Endothelial cell (in vitro differentiated cells): ENCODE data around the gene PIGK. TPM values are rescaled to one million over a fixed set of nuclear protein-coding genes. Genes with fewer than 3 reads are reported as not detected.

ENCODE experiments used
- DNase-seq: peaks from one replicate; pipeline ENCODE4 v3.0.0; 2021; ENCODE audit warnings: low spot score
- H3K27ac Mint-ChIP-seq: one replicate; pipeline ENCODE4 v1.8.0; 2021; ENCODE audit warnings: mixed read lengths, inconsistent platforms; ENCODE audit not compliant: unreplicated experiment
- H3K27me3 Mint-ChIP-seq: one replicate; pipeline ENCODE4 v1.8.0; 2021; ENCODE audit warnings: mild to moderate bottlenecking, moderate library complexity, mixed read lengths, inconsistent platforms; ENCODE audit not compliant: unreplicated experiment
- H3K36me3 Mint-ChIP-seq: one replicate; pipeline ENCODE4 v1.8.0; 2021; ENCODE audit warnings: mild to moderate bottlenecking, low read depth, mixed read lengths, inconsistent platforms; ENCODE audit not compliant: unreplicated experiment
- H3K4me1 Mint-ChIP-seq: one replicate; pipeline ENCODE4 v1.8.0; 2021; ENCODE audit warnings: mild to moderate bottlenecking, mixed read lengths, inconsistent platforms; ENCODE audit not compliant: unreplicated experiment
- H3K4me3 Mint-ChIP-seq: one replicate; pipeline ENCODE4 v1.8.0; 2021; ENCODE audit warnings: mild to moderate bottlenecking, mixed read lengths, inconsistent platforms; ENCODE audit not compliant: unreplicated experiment
- H3K9me3 Mint-ChIP-seq: one replicate; pipeline ENCODE4 v1.8.0; 2021; ENCODE audit warnings: mixed read lengths, inconsistent platforms; ENCODE audit not compliant: unreplicated experiment
- total RNA-seq: library from RNA; stranded (reverse); fragmentation: NEBNext Ultra II Directional; extraction: Animal tissue kit (Norgen Biotek cat#: 25700); gene quantifications from one replicate; pipeline ENCODE4 v1.2.1, GENCODE V29; 2021; ENCODE audit not compliant: unreplicated experiment
- TF ChIP-seq, protein P1 (sequence below): fragments of 200-600 bp; sonication (generic); IDR thresholded peaks from one replicate; pipeline ENCODE4 v1.5.0; 2021; ENCODE audit warnings: antibody characterized with exemption; ENCODE audit not compliant: unreplicated experiment

Gene PIGK
- total RNA-seq, 1 donor from 2014 or later, result 19.5 TPM

DNA sequence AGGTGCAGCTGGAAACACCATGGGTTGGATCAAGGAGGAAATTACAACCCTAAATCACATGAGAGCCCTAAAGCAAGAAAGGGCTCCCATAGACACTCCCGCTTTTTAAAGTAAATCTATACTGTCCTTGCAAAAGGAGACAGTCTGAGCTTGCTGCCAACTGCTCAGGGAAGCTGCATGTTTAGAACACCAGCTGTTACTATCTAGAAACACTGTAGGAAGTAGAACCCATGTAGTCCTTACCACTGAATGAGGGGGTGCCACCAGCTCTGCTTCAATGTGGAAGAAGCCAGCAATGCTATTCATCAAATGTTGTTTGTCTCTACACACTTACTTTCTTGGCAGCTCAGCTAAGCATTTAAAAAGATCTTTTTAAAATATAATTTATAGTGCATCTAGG is 79.8 kb downstream of the PIGK start:
- Mint-ChIP-seq H3K4me3 (no peak overlapping the region), H3K9me3 (no peaks in the 10 kb centered on the region), H3K36me3 (no peaks in the 10 kb centered on the region), H3K27ac (no peak overlapping the region), H3K4me1 (no peaks in the 10 kb centered on the region), H3K27me3 (peaks cover 1% of the 10 kb centered on the region)
- DNase-seq, result no peak
- TF ChIP-seq, protein P1, sequence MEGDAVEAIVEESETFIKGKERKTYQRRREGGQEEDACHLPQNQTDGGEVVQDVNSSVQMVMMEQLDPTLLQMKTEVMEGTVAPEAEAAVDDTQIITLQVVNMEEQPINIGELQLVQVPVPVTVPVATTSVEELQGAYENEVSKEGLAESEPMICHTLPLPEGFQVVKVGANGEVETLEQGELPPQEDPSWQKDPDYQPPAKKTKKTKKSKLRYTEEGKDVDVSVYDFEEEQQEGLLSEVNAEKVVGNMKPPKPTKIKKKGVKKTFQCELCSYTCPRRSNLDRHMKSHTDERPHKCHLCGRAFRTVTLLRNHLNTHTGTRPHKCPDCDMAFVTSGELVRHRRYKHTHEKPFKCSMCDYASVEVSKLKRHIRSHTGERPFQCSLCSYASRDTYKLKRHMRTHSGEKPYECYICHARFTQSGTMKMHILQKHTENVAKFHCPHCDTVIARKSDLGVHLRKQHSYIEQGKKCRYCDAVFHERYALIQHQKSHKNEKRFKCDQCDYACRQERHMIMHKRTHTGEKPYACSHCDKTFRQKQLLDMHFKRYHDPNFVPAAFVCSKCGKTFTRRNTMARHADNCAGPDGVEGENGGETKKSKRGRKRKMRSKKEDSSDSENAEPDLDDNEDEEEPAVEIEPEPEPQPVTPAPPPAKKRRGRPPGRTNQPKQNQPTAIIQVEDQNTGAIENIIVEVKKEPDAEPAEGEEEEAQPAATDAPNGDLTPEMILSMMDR, result no peak

DNA sequence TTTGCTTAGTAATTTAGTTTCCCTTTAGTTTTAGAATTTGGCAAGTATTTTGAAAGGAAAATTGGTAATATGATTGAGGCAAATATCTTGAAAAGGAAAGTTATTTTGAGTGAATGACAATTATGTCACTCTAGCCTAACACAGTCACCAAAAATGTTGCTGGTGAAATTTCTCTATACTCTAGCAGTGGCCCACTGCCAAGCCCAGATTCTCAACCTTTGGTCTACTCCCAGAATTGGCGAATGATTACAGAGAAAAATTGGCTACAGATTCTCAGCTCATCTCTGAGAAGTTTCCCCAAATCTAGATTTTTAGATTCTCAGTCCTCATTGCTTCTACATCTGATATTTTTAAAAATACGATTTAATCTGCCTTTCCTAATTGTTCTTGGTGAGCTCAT is 84.9 kb downstream of the PIGK start:
- TF ChIP-seq, protein P1, result no peak
- DNase-seq, result no peak
- H3K4me1 Mint-ChIP-seq, result no peaks in the 10 kb centered on the region
- no peak overlapping the region for H3K27ac Mint-ChIP-seq
- H3K9me3 Mint-ChIP-seq, result no peaks in the 10 kb centered on the region
- H3K27me3 Mint-ChIP-seq, result no peaks in the 10 kb centered on the region
- H3K4me3 Mint-ChIP-seq, result no peak overlapping the region
- H3K36me3 Mint-ChIP-seq, result no peaks in the 10 kb centered on the region

DNA sequence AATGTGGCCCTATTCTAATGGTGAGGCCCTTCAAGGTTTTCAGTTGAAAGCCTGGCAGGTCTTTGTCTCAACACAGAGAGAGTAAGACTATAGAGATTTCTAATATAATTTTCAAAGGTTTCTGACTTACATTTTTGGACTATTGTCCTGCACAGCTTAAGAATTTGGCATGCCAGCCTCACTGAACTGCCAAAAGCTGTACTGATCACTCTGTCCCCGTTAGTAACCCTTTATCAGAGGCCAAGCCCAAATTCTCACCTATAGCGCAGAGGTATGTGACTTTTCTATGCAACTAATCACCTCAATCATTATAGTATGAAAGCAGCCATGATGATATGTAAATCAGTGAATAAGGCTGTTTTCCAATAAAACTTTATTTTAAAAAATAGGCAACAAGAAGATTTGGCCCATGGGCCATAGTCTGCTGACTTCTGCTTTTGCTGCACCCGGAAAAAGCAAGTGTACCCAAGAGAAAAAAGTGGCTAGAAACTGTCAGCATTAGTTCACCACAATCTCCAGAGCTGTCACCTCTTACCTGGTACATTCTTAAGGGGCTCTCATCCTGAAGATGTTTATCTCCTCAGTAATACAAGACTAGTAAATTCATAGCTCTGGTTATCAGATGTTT is 85.4 kb downstream of the PIGK start:
- Mint-ChIP-seq H3K27ac (no peak overlapping the region), H3K27me3 (no peaks in the 10 kb centered on the region), H3K4me3 (no peak overlapping the region), H3K36me3 (no peaks in the 10 kb centered on the region), H3K9me3 (no peaks in the 10 kb centered on the region), H3K4me1 (no peaks in the 10 kb centered on the region)
- DNase-seq, result no peak
- TF ChIP-seq, protein P1, result no peak

DNA sequence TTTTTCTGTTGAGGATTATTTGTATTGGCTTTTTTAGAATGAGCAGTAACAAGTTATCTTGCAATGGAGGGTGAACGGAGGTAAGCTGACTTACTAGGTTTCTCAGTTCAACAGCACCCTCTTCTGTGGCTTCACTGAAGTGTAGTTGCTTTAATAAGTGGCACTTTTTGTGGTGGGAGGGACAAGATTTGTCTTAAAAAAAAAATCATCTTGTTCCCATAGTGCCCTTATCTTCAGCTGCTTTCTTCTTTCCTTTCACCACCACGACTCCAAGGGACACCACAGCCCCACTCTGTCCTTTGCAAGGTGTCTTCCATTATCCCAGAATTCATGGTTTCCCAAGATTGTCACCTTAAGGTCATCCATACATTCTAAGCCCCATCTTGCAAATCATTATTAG is 92.9 kb downstream of the PIGK start:
- peak; percentile 41 for DNase-seq
- Mint-ChIP-seq H3K4me3 (no peak overlapping the region), H3K27me3 (peaks cover 2% of the 10 kb centered on the region), H3K27ac (no peak overlapping the region), H3K36me3 (no peaks in the 10 kb centered on the region), H3K4me1 (no peaks in the 10 kb centered on the region), H3K9me3 (no peaks in the 10 kb centered on the region)
- TF ChIP-seq, protein P1, result peak; percentile 32

DNA sequence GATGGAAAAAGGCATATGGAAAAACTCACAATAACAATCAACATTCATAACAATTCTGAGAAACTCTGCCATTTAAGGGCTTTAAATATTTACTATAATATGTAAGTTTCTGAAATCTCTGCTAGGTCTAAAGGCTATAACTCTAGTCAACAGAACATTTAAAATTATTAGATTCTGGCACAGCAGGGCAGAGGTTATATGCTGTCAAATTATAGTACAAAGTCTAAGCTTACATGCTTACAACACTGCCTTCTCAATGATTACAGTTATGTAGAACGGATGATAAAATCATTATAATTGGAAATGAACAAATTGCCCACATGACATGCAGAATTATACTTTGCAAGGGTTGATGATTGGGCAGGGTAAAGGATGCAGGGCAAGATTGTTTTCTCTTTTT is 97.7 kb downstream of the PIGK start:
- Mint-ChIP-seq H3K9me3 (no peaks in the 10 kb centered on the region), H3K27ac (no peak overlapping the region), H3K4me1 (no peaks in the 10 kb centered on the region), H3K27me3 (peaks cover 2% of the 10 kb centered on the region), H3K4me3 (no peak overlapping the region), H3K36me3 (no peaks in the 10 kb centered on the region)
- TF ChIP-seq, protein P1, result no peak
- no peak for DNase-seq
